Endodermal cell (in vitro differentiated cells): ENCODE results near the gene FGD3. TPM values are rescaled to one million over a fixed set of nuclear protein-coding genes. Genes with fewer than 3 reads are reported as not detected.

Source experiments
- DNase-seq: peaks from one replicate; pipeline ENCODE4 v3.0.0-alpha.2; 2017
- H3K27ac ChIP-seq: 2 replicates; pipeline ENCODE4 v1.5.1; 2013; ENCODE audit warnings: mild to moderate bottlenecking, low read depth, low read length, moderate library complexity
- H3K27me3 ChIP-seq: 2 replicates; pipeline ENCODE4 v1.6.1; 2013; ENCODE audit warnings: mild to moderate bottlenecking, low read length, moderate library complexity; ENCODE audit not compliant: insufficient read depth, control insufficient read depth, poor library complexity, severe bottlenecking
- H3K36me3 ChIP-seq: 2 replicates; pipeline ENCODE4 v1.7.0; 2013; ENCODE audit warnings: mild to moderate bottlenecking, low read length, moderate library complexity; ENCODE audit not compliant: control insufficient read depth, insufficient read depth
- H3K4me1 ChIP-seq: one replicate; pipeline ENCODE4 v1.7.0; 2013; ENCODE audit warnings: low read length; ENCODE audit not compliant: control insufficient read depth, insufficient read depth
- H3K4me3 ChIP-seq: 2 replicates; pipeline ENCODE4 v1.5.1; 2013; ENCODE audit warnings: mild to moderate bottlenecking, low read length, moderate library complexity
- H3K9ac ChIP-seq: 2 replicates; pipeline ENCODE4 v1.6.1; 2013; ENCODE audit warnings: mild to moderate bottlenecking, low read length, moderate library complexity; ENCODE audit not compliant: poor library complexity, severe bottlenecking; ENCODE audit errors: extremely low read depth
- H3K9me3 ChIP-seq: 2 replicates; pipeline ENCODE4 v1.6.1; 2013; ENCODE audit warnings: mild to moderate bottlenecking, low read length, moderate library complexity; ENCODE audit not compliant: control insufficient read depth
- H3K27ac Mint-ChIP-seq: 2 replicates; pipeline ENCODE4 v1.8.0; 2020; ENCODE audit warnings: mixed read lengths
- H3K27me3 Mint-ChIP-seq: 2 replicates; pipeline ENCODE4 v1.8.0; 2021; ENCODE audit warnings: mild to moderate bottlenecking, mixed read lengths; ENCODE audit not compliant: insufficient read depth
- H3K36me3 Mint-ChIP-seq: 2 replicates; pipeline ENCODE4 v1.8.0; 2020; ENCODE audit warnings: low read depth, mixed read lengths
- H3K4me1 Mint-ChIP-seq: 2 replicates; pipeline ENCODE4 v1.8.0; 2020; ENCODE audit warnings: mixed read lengths
- H3K4me3 Mint-ChIP-seq: 2 replicates; pipeline ENCODE4 v1.8.0; 2020; ENCODE audit warnings: mild to moderate bottlenecking, moderate library complexity, mixed read lengths
- H3K9me3 Mint-ChIP-seq: 2 replicates; pipeline ENCODE4 v1.8.0; 2020; ENCODE audit warnings: mild to moderate bottlenecking, mixed read lengths
- WGBS, 2 experiments: methylation state at CpG; one replicate each; pipeline versions ENCODE4 v1.1.5 to v1.1.7; 2013; ENCODE audit warnings: missing lambda C conversion rate in 2 of 2, mixed read lengths in 1 of 2; ENCODE audit not compliant: insufficient coverage in 1 of 2, insufficient read length in 1 of 2; 5-methylcytosine and 5-hydroxymethylcytosine counted together
- total RNA-seq, 2 donors: library from RNA; stranded (reverse); fragmentation: NEBNext Ultra II Directional in 1 of 2; extraction: Animal tissue kit (Norgen Biotek cat#: 25700) in 1 of 2; gene quantifications; 2 replicates in 1 of 2; 3 replicates in 1 of 2; pipeline ENCODE4 v1.2.1, GENCODE V29; 2021
- TF ChIP-seq, protein P1 (sequence below): fragments of 200-600 bp; sonication (generic); conservative IDR thresholded peaks from 2 replicates; pipeline ENCODE4 v1.5.0; 2021; ENCODE audit warnings: antibody characterized with exemption, mild to moderate bottlenecking

FGD3 gene
- total RNA-seq, 2 donors from 2014 or later, result 1.4 to 1.9 TPM

DNA sequence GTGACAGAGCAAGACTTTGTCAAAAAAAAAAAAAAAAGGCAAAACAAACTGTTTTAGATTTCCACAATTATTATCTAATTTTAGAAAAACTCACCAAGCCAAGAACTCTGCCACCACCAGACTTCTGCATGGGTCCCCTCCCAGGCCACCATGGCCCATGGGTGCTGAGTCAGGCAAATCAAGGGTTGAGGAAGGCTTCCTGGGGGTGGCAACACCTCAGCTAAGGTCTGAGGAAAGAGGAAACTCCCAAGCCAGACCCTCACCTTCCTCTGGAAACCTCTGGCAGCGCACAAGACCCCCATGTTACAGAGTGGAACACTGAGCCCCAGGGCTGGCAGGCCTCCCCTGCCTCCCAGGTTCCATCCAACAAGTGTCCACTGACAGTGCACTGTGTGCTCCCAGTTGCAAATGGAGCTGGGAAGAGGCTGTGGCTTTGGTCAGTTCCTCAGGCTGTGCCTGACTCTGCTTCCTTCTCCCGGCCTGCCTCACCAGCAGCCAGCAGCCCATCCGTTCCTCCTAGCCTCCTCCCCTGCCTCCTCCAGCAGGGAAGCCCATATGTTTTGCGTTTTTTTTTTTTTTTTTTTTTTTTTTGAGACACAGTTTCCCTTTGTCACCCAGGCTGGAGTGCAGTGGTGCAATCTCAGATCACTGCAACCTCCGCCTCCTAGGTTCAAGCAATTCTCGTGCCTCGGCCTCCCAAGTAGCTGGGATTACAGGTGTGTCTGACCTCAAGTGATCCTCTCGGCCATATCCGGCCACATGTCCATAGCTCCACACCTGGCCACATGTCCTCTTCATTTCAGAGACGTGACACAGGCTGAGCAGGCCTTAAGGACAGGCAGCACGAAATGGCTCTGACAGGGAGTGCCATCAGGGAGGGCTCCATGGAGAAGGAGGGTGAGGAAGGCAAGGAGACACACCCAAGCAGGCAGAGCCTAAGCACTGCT lies 107.7 kb downstream of the FGD3 start:
- WGBS, 2 experiments, result 83 to 91% methylated on average over 6 to 11 of the region's 11 CpGs
- Mint-ChIP-seq H3K36me3 (no peaks in the 10 kb centered on the region), H3K4me3 (no peak overlapping the region), H3K27me3 (peaks cover 3% of the 10 kb centered on the region), H3K4me1 (peaks cover 10% of the 10 kb centered on the region), H3K27ac (no peak overlapping the region), H3K9me3 (no peaks in the 10 kb centered on the region)
- Histone ChIP-seq H3K9ac (no peak overlapping the region), H3K36me3 (no peaks in the 10 kb centered on the region), H3K27ac (no peak overlapping the region), H3K4me3 (no peak overlapping the region), H3K9me3 (no peaks in the 10 kb centered on the region), H3K4me1 (peaks cover 5% of the 10 kb centered on the region), H3K27me3 (no peaks in the 10 kb centered on the region)
- DNase-seq, result no peak
- TF ChIP-seq, protein P1, sequence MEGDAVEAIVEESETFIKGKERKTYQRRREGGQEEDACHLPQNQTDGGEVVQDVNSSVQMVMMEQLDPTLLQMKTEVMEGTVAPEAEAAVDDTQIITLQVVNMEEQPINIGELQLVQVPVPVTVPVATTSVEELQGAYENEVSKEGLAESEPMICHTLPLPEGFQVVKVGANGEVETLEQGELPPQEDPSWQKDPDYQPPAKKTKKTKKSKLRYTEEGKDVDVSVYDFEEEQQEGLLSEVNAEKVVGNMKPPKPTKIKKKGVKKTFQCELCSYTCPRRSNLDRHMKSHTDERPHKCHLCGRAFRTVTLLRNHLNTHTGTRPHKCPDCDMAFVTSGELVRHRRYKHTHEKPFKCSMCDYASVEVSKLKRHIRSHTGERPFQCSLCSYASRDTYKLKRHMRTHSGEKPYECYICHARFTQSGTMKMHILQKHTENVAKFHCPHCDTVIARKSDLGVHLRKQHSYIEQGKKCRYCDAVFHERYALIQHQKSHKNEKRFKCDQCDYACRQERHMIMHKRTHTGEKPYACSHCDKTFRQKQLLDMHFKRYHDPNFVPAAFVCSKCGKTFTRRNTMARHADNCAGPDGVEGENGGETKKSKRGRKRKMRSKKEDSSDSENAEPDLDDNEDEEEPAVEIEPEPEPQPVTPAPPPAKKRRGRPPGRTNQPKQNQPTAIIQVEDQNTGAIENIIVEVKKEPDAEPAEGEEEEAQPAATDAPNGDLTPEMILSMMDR, result no peak

DNA sequence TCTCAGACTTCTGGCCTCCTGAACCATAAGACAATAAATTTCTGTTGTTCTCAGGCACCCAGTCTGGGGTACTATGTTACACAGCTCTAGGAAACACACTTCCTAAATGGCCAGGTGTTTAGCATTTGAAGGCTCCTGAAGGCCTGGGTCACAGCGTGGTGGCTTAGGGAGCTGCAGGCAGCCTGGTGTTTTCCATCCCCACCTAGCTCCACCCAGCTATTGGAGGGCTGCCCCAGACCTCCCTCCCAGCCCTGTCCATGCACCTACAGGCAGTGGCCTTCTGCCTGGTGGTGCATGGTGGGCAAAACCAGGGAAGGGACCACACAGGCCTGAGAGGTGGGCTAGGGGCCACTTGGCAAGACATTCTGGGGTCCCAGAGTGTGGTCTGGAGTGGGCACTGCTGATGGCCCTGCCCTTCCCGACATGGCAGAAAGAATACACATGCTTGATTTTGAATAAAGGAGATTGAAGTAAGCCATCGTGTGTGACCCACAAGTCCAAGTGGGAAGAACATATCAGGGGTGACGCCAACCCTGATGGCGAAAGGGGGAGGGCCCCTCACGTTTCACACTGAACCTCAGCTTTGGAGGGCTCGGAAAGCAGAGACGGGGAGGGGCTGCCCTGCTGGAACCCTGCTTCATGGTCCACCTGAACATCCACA lies 109.8 kb downstream of the FGD3 start:
- H3K9me3 Mint-ChIP-seq, result no peaks in the 10 kb centered on the region
- no peaks in the 10 kb centered on the region for H3K36me3 ChIP-seq
- no peak overlapping the region for H3K4me3 ChIP-seq
- H3K4me1 ChIP-seq, result peaks cover 5% of the 10 kb centered on the region
- no peak overlapping the region for H3K9ac ChIP-seq
- H3K9me3 ChIP-seq, result no peaks in the 10 kb centered on the region
- H3K27ac Mint-ChIP-seq, result peak overlapping the region; percentile 75
- no peak overlapping the region for H3K27ac ChIP-seq
- peak; percentile 80 for DNase-seq
- H3K27me3 Mint-ChIP-seq, result peaks cover 3% of the 10 kb centered on the region
- no peak overlapping the region for H3K4me3 Mint-ChIP-seq
- WGBS, 2 experiments, result 88 to 97% methylated on average over 7 to 8 of the region's 8 CpGs
- H3K27me3 ChIP-seq, result no peaks in the 10 kb centered on the region
- no peaks in the 10 kb centered on the region for H3K36me3 Mint-ChIP-seq
- peaks cover 24% of the 10 kb centered on the region for H3K4me1 Mint-ChIP-seq
- TF ChIP-seq, protein P1, result peak; percentile 16

DNA sequence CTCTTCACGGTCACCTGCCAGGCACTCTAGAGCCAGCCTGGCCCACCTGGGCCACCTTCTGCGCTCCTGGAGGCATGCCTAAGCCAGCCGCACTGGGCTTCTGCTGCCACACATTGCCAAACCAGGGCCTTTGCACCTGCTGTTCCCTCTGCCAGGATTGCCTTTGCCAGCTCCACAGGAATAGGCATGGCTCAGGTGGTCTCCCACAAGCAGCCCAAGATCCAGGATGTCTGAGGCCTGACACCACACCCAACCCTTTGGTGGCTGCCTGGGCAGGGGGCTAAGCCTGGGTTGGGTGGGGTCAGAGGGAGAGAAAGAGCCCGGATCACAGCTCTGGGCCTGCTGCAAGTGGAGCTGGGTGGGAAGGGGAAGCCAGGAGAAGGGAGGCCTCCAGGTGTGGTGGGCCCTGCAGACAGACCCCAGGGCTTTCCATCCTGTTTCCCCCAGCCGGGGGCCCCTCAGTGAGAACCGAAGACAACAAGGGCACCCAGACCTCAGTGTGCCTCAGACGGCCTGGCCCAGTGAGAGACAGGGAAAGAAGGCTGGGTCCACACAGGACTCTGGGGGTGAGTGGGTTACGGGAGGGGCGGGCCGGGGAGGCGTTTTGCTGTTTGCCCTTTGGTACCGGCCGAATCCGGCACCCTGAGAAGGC lies 110.5 kb downstream of the FGD3 start:
- Histone ChIP-seq H3K27ac (no peak overlapping the region), H3K4me3 (no peak overlapping the region), H3K36me3 (no peaks in the 10 kb centered on the region), H3K4me1 (peaks cover 5% of the 10 kb centered on the region), H3K9me3 (no peaks in the 10 kb centered on the region), H3K9ac (no peak overlapping the region), H3K27me3 (no peaks in the 10 kb centered on the region)
- Mint-ChIP-seq H3K4me3 (no peak overlapping the region), H3K36me3 (no peaks in the 10 kb centered on the region), H3K9me3 (no peaks in the 10 kb centered on the region), H3K4me1 (peaks cover 27% of the 10 kb centered on the region), H3K27ac (no peak overlapping the region), H3K27me3 (peaks cover 3% of the 10 kb centered on the region)
- WGBS, 2 experiments, result 72 to 92% methylated on average over 6 to 14 of the region's 14 CpGs
- peak; percentile 64 for DNase-seq
- TF ChIP-seq, protein P1, result no peak
